HEK293 (cell line): ENCODE measurements around the gene CWC25.
A peak's percentile ranks its signal among the peaks of the same experiment; 100 is the strongest.

ENCODE experiments used
- IKZF3 ChIP-seq: fragments of 450-650 bp; IDR thresholded peaks from 2 replicates; pipeline ENCODE4 v1.5.0; 2018; ENCODE audit warnings: missing biosample characterization, mild to moderate bottlenecking, missing genetic modification characterization, moderate library complexity
- KLF10 ChIP-seq: fragments of 450-650 bp; IDR thresholded peaks from 2 replicates; pipeline ENCODE4 v1.5.1; 2018; ENCODE audit warnings: missing biosample characterization, mild to moderate bottlenecking, missing genetic modification characterization
- PRDM6 ChIP-seq: fragments of 450-650 bp; formaldehyde crosslinking; IDR thresholded peaks from 2 replicates; pipeline ENCODE4 v1.5.1; 2017; ENCODE audit warnings: missing biosample characterization, missing genetic modification characterization
- SP3 ChIP-seq: fragments of 450-650 bp; formaldehyde crosslinking; IDR thresholded peaks from 2 replicates; pipeline ENCODE4 v1.5.1; 2016; ENCODE audit warnings: missing biosample characterization, missing genetic modification characterization
- SP7 ChIP-seq: fragments of 450-650 bp; formaldehyde crosslinking; IDR thresholded peaks from 2 replicates; pipeline ENCODE4 v1.5.1; 2016; ENCODE audit warnings: missing biosample characterization, missing genetic modification characterization
- ZBTB48 ChIP-seq: fragments of 450-650 bp; formaldehyde crosslinking; IDR thresholded peaks from 2 replicates; pipeline ENCODE4 v1.5.1; 2016; ENCODE audit warnings: missing biosample characterization, missing genetic modification characterization
- ZEB2 ChIP-seq: fragments of 450-650 bp; formaldehyde crosslinking; IDR thresholded peaks from 2 replicates; pipeline ENCODE4 v1.5.1; 2016; ENCODE audit warnings: missing biosample characterization, missing genetic modification characterization
- ZFP37 ChIP-seq: fragments of 450-650 bp; formaldehyde crosslinking; IDR thresholded peaks from 2 replicates; pipeline ENCODE4 v1.5.1; 2016; ENCODE audit warnings: missing biosample characterization, missing genetic modification characterization
- ZNF10 ChIP-seq: fragments of 450-650 bp; formaldehyde crosslinking; IDR thresholded peaks from 2 replicates; pipeline ENCODE4 v1.5.1; 2017; ENCODE audit warnings: missing biosample characterization, missing genetic modification characterization
- ZNF114 ChIP-seq: fragments of 450-650 bp; formaldehyde crosslinking; IDR thresholded peaks from 2 replicates; pipeline ENCODE4 v1.5.0; 2017; ENCODE audit warnings: missing biosample characterization, missing genetic modification characterization
- ZNF146 ChIP-seq: fragments of 450-650 bp; formaldehyde crosslinking; IDR thresholded peaks from 2 replicates; pipeline ENCODE4 v1.5.1; 2016; ENCODE audit warnings: missing biosample characterization, missing genetic modification characterization
- ZNF221 ChIP-seq: fragments of 450-650 bp; formaldehyde crosslinking; IDR thresholded peaks from 2 replicates; pipeline ENCODE4 v1.5.1; 2017; ENCODE audit warnings: missing biosample characterization, missing genetic modification characterization, borderline replicate concordance
- ZNF366 ChIP-seq: fragments of 450-650 bp; formaldehyde crosslinking; conservative IDR thresholded peaks from 2 replicates; pipeline ENCODE4 v1.5.1; 2016; ENCODE audit warnings: missing biosample characterization, missing genetic modification characterization
- ZNF433 ChIP-seq: fragments of 450-650 bp; formaldehyde crosslinking; IDR thresholded peaks from 2 replicates; pipeline ENCODE4 v1.5.1; 2016; ENCODE audit warnings: missing biosample characterization, missing genetic modification characterization, low read depth
- ZNF518A ChIP-seq: fragments of 450-650 bp; formaldehyde crosslinking; conservative IDR thresholded peaks from 2 replicates; pipeline ENCODE4 v1.5.1; 2016; ENCODE audit warnings: low read depth, missing biosample characterization, missing genetic modification characterization
- ZNF521 ChIP-seq: fragments of 450-650 bp; formaldehyde crosslinking; IDR thresholded peaks from 2 replicates; pipeline ENCODE4 v1.5.1; 2017; ENCODE audit warnings: missing biosample characterization, mild to moderate bottlenecking, missing genetic modification characterization
- ZNF529 ChIP-seq: fragments of 450-650 bp; formaldehyde crosslinking; IDR thresholded peaks from 2 replicates; pipeline ENCODE4 v1.5.1; 2017; ENCODE audit warnings: missing genetic modification characterization, missing biosample characterization; ENCODE audit not compliant: insufficient replicate concordance
- ZNF561 ChIP-seq: fragments of 450-650 bp; IDR thresholded peaks from 2 replicates; pipeline ENCODE4 v1.5.1; 2018; ENCODE audit warnings: missing biosample characterization, missing genetic modification characterization, borderline replicate concordance
- ZNF701 ChIP-seq: fragments of 450-650 bp; formaldehyde crosslinking; IDR thresholded peaks from 2 replicates; pipeline ENCODE4 v1.5.1; 2016; ENCODE audit warnings: missing biosample characterization, missing genetic modification characterization
- ZNF707 ChIP-seq: fragments of 450-650 bp; formaldehyde crosslinking; IDR thresholded peaks from 2 replicates; pipeline ENCODE4 v1.5.1; 2016; ENCODE audit warnings: missing biosample characterization, missing genetic modification characterization
- ZNF843 ChIP-seq: fragments of 450-650 bp; formaldehyde crosslinking; IDR thresholded peaks from 2 replicates; pipeline ENCODE4 v1.5.1; 2016; ENCODE audit warnings: missing biosample characterization, missing genetic modification characterization
- ZXDB ChIP-seq: fragments of 450-650 bp; formaldehyde crosslinking; IDR thresholded peaks from 2 replicates; pipeline ENCODE4 v1.5.1; 2016; ENCODE audit warnings: missing biosample characterization, missing genetic modification characterization
- TF ChIP-seq, protein P1 (sequence below): fragments of 450-650 bp; formaldehyde crosslinking; IDR thresholded peaks from 2 replicates; pipeline ENCODE4 v1.5.1; 2016; ENCODE audit warnings: missing biosample characterization, missing genetic modification characterization
- TF ChIP-seq, protein P2 (sequence below): fragments of 450-650 bp; formaldehyde crosslinking; IDR thresholded peaks from 2 replicates; pipeline ENCODE4 v1.5.1; 2016; ENCODE audit warnings: missing biosample characterization, missing genetic modification characterization
- TF ChIP-seq, protein P3 (sequence below): fragments of 450-650 bp; formaldehyde crosslinking; IDR thresholded peaks from 2 replicates; pipeline ENCODE4 v1.5.1; 2016; ENCODE audit warnings: missing biosample characterization, missing genetic modification characterization
- TF ChIP-seq, protein P4 (sequence below): fragments of 450-650 bp; formaldehyde crosslinking; IDR thresholded peaks from 2 replicates; pipeline ENCODE4 v1.5.1; 2017; ENCODE audit warnings: missing biosample characterization, missing genetic modification characterization

CWC25 gene

DNA sequence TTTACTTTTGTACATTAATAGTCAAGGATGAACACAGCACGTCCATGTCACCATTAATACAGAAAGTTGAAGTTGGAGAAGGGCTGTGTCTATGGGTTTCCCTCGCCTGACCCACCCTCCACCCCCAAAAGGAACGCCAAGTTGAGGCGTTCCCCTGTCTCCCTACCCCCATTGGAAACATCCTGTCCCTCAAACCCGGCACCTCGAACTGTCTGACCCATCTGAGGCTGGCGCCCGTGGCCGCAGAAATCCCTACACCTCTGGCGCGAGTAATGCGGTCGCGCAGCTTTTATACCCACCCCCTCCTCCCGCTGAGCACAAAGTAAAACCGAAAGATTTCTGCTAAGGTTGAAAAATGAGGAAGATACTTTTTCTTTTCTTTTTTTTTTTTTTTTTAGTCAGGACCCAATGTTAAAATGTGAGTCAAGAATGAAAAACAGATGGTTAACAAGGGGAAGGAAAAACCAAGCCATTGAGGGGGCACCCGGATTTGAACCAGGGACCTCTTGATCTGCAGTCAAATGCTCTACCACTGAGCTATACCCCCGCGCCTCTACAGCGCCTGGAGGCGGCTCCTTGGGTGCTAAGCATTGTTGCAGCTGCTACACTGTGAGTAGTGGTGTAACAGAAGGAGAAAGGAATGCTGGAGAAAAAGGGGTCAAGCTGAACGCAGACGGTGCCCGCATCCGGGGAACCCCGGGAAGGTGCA lies 43.9 kb upstream of the CWC25 start (continued):
- TF ChIP-seq, protein P1, sequence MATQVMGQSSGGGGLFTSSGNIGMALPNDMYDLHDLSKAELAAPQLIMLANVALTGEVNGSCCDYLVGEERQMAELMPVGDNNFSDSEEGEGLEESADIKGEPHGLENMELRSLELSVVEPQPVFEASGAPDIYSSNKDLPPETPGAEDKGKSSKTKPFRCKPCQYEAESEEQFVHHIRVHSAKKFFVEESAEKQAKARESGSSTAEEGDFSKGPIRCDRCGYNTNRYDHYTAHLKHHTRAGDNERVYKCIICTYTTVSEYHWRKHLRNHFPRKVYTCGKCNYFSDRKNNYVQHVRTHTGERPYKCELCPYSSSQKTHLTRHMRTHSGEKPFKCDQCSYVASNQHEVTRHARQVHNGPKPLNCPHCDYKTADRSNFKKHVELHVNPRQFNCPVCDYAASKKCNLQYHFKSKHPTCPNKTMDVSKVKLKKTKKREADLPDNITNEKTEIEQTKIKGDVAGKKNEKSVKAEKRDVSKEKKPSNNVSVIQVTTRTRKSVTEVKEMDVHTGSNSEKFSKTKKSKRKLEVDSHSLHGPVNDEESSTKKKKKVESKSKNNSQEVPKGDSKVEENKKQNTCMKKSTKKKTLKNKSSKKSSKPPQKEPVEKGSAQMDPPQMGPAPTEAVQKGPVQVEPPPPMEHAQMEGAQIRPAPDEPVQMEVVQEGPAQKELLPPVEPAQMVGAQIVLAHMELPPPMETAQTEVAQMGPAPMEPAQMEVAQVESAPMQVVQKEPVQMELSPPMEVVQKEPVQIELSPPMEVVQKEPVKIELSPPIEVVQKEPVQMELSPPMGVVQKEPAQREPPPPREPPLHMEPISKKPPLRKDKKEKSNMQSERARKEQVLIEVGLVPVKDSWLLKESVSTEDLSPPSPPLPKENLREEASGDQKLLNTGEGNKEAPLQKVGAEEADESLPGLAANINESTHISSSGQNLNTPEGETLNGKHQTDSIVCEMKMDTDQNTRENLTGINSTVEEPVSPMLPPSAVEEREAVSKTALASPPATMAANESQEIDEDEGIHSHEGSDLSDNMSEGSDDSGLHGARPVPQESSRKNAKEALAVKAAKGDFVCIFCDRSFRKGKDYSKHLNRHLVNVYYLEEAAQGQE (tag by site-specific recombination) = peak; percentile 30
- no peak for TF ChIP-seq ZNF707 (tag by site-specific recombination)
- no peak for TF ChIP-seq ZNF114
- no peak for TF ChIP-seq ZNF521 (tag by site-specific recombination)
- peak; percentile 78 for TF ChIP-seq ZEB2
- TF ChIP-seq IKZF3 (tag by site-specific recombination) = peak; percentile 79
- TF ChIP-seq ZNF701 (tag by site-specific recombination) = no peak
- TF ChIP-seq, protein P2, sequence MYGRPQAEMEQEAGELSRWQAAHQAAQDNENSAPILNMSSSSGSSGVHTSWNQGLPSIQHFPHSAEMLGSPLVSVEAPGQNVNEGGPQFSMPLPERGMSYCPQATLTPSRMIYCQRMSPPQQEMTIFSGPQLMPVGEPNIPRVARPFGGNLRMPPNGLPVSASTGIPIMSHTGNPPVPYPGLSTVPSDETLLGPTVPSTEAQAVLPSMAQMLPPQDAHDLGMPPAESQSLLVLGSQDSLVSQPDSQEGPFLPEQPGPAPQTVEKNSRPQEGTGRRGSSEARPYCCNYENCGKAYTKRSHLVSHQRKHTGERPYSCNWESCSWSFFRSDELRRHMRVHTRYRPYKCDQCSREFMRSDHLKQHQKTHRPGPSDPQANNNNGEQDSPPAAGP (tag by site-specific recombination) = peak; percentile 91
- TF ChIP-seq SP3 = 0 out of 2 replicates have a peak, but pooled peaks have one; percentile 51
- TF ChIP-seq, protein P3, sequence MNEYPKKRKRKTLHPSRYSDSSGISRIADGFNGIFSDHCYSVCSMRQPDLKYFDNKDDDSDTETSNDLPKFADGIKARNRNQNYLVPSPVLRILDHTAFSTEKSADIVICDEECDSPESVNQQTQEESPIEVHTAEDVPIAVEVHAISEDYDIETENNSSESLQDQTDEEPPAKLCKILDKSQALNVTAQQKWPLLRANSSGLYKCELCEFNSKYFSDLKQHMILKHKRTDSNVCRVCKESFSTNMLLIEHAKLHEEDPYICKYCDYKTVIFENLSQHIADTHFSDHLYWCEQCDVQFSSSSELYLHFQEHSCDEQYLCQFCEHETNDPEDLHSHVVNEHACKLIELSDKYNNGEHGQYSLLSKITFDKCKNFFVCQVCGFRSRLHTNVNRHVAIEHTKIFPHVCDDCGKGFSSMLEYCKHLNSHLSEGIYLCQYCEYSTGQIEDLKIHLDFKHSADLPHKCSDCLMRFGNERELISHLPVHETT (tag by site-specific recombination) = 0 out of 2 replicates have a peak, but pooled peaks have one; percentile 34
- peak; percentile 51 for TF ChIP-seq ZNF843
- no peak for TF ChIP-seq ZNF221 (tag by site-specific recombination)
- peak; percentile 88 for TF ChIP-seq ZFP37 (tag by site-specific recombination)
- TF ChIP-seq ZNF146 (tag by site-specific recombination) = no peak
- no peak; the same call in 1 of the 2 replicates for TF ChIP-seq ZXDB (tag by site-specific recombination)
- no peak for TF ChIP-seq ZNF433
- no peak for TF ChIP-seq ZNF529 (tag by site-specific recombination)
- TF ChIP-seq ZNF561 (tag by site-specific recombination) = peak; percentile 70; the same call in 1 of the 2 replicates
- peak; percentile 79 for TF ChIP-seq SP7 (tag by site-specific recombination)
- peak; percentile 41; the same call in 1 of the 2 replicates for TF ChIP-seq ZNF518A (tag by site-specific recombination)
- TF ChIP-seq ZNF366 (tag by site-specific recombination) = peak; percentile 76
- peak; percentile 58 for TF ChIP-seq ZNF10 (tag by site-specific recombination)
- TF ChIP-seq KLF10 = peak; percentile 95
- peak; percentile 52; the same call in 1 of the 2 replicates for TF ChIP-seq PRDM6 (tag by site-specific recombination)
- TF ChIP-seq, protein P4, sequence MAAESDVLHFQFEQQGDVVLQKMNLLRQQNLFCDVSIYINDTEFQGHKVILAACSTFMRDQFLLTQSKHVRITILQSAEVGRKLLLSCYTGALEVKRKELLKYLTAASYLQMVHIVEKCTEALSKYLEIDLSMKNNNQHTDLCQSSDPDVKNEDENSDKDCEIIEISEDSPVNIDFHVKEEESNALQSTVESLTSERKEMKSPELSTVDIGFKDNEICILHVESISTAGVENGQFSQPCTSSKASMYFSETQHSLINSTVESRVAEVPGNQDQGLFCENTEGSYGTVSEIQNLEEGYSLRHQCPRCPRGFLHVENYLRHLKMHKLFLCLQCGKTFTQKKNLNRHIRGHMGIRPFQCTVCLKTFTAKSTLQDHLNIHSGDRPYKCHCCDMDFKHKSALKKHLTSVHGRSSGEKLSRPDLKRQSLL (tag by site-specific recombination) = peak; percentile 64; the same call in 1 of the 2 replicates
- peak; percentile 76 for TF ChIP-seq ZBTB48 (tag by site-specific recombination)
